ENCODE results near the gene WDR26.
"Not testable (repeated sequence)": the region's sequence is repeated elsewhere in the genome, so short reads cannot be mapped to it uniquely, and the experiment has no call there.

DNA sequence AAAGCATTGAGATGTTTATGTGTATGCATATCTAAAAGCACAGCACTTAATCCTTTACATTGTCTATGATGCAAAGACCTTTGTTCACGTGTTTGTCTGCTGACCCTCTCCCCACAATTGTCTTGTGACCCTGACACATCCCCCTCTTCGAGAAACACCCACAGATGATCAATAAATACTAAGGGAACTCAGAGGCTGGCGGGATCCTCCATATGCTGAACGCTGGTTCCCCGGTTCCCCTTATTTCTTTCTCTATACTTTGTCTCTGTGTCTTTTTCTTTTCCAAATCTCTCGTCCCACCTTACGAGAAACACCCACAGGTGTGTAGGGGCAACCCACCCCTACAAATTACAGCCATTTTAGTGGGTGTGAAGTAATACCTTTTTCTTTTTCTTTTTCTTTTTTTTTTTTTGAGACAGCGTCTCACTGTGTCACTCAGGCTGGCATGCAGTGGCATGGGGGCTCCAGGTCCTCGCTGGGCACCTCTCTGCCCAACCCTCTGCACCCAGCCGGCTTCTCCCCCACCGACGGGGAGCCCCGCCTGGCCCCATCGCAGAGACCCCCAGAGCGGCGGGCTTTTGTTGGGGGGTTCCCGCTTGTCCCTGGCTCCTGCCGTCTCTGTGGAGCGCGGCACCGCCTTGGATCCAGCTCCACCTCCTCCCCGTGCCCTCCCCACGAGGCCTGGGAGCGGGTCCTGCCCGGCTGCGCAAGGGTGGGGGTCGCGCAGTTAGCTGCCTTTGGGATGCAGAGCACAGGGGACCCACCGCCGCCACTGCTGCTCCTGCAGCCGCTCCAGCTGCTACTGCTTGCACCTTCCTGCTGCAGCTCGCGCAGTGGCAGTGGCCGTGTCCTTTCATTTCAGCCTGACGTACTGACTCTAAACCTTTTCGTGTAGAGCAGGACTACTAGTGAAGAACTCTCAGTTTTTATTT lies 93.9 kb downstream of the WDR26 start:
- TF ChIP-seq, protein P1, sequence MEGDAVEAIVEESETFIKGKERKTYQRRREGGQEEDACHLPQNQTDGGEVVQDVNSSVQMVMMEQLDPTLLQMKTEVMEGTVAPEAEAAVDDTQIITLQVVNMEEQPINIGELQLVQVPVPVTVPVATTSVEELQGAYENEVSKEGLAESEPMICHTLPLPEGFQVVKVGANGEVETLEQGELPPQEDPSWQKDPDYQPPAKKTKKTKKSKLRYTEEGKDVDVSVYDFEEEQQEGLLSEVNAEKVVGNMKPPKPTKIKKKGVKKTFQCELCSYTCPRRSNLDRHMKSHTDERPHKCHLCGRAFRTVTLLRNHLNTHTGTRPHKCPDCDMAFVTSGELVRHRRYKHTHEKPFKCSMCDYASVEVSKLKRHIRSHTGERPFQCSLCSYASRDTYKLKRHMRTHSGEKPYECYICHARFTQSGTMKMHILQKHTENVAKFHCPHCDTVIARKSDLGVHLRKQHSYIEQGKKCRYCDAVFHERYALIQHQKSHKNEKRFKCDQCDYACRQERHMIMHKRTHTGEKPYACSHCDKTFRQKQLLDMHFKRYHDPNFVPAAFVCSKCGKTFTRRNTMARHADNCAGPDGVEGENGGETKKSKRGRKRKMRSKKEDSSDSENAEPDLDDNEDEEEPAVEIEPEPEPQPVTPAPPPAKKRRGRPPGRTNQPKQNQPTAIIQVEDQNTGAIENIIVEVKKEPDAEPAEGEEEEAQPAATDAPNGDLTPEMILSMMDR (IDR thresholded peaks at IDR 0.05) = not testable (repeated sequence)
- not testable (repeated sequence) for TF ChIP-seq POLR2A (IDR thresholded peaks at IDR 0.05)
